Lower leg skin (tissue), 3 donors: ENCODE measurements around the gene KRT7.
"Not testable (repeated sequence)": the region's sequence is repeated elsewhere in the genome, so short reads cannot be mapped to it uniquely, and the experiment has no call there.

Source experiments
- CTCF ChIP-seq, 3 donors: fragments of 450-650 bp; IDR thresholded peaks; one replicate each; pipeline ENCODE4 v1.5.1; 2016; ENCODE audit warnings: antibody characterized with exemption in 3 of 3, mild to moderate bottlenecking in 3 of 3, moderate library complexity in 2 of 3
- POLR2A ChIP-seq, 2 donors: fragments of 450-650 bp; IDR thresholded peaks; one replicate each; pipeline ENCODE4 v1.6.1; 2016 to 2017; ENCODE audit warnings: antibody characterized with exemption in 2 of 2, mild to moderate bottlenecking in 1 of 2, moderate library complexity in 1 of 2

GRCh38 chr12:52286857-52287785, 54.1 kb downstream of the KRT7 start:
- TF ChIP-seq CTCF, POLR2A (IDR thresholded peaks at IDR 0.05): not testable (repeated sequence)
